HCT116 (cell line): ENCODE measurements around the gene GNPDA1. TPM values are rescaled to one million over a fixed set of nuclear protein-coding genes. Genes with fewer than 3 reads are reported as not detected.
"Not testable (repeated sequence)": the region's sequence is repeated elsewhere in the genome, so short reads cannot be mapped to it uniquely, and the experiment has no call there.

Experiments
- ATAC-seq: fragments of 200-7000 bp; cut with Tn5 transposase; 2 replicates; pipeline ENCODE4 v1.9.1; 2020; ENCODE audit warnings: mild to moderate bottlenecking, moderate library complexity
- BruUV-seq: library from RNA; stranded (reverse); fragments of 400-500 nt; replicated peaks from 2 replicates; lab custom pipeline; 2021; lab: Mats Ljungman, UMichigan
- CTCF ChIA-PET: fragments of 300-600 bp; sonication (Branson Sonifier 250); formaldehyde crosslinking; loops from one replicate; lab custom pipeline; 2021; ENCODE audit warnings: antibody characterized with exemption; lab: Charles Lee
- POLR2A ChIA-PET: fragments of 300-600, 350-600 bp; sonication (Branson Sonifier 250); formaldehyde crosslinking; loops from one replicate; lab custom pipeline; 2021; ENCODE audit warnings: antibody characterized with exemption; lab: Charles Lee
- RAD21 ChIA-PET, 2 experiments: fragments of 300-600 bp; sonication (Branson Sonifier 250); formaldehyde crosslinking; loops; one replicate each; lab custom pipeline; 2023; ENCODE audit warnings: low total read pairs in 2 of 2; ENCODE audit not compliant: uncharacterized antibody in 2 of 2, unreplicated experiment in 2 of 2, low non-redundant PET in 1 of 2; lab: Charles Lee
- DNase-seq: peaks from one replicate; pipeline ENCODE4 v3.0.0-alpha.2; 2010; ENCODE audit warnings: low read depth, low spot score
- H2AFZ ChIP-seq: fragments of 200-600 bp; shearing (Covaris generic), sonication (generic); 2 replicates; pipeline ENCODE4 v1.6.1; 2017; ENCODE audit warnings: low read depth, mixed run types, mixed read lengths, antibody characterized with exemption, low read length; ENCODE audit not compliant: poor library complexity, severe bottlenecking
- H3K27ac ChIP-seq: 2 replicates; pipeline ENCODE4 v1.5.1; 2012; ENCODE audit warnings: low read depth, low read length
- H3K27me3 ChIP-seq: fragments of 200-600 bp; sonication (generic); 2 replicates; pipeline ENCODE4 v1.6.1; 2016; ENCODE audit warnings: mixed run types, low read length, mixed read lengths; ENCODE audit not compliant: insufficient read depth
- H3K36me3 ChIP-seq, 2 experiments: fragments of 200-500 bp in 1 of 2; fragments of 200-600 bp in 1 of 2; sonication (Bioruptor generic) in 1 of 2; sonication (generic) in 1 of 2; 2 replicates each; pipeline versions ENCODE4 v1.5.1 to v1.6.1; 2014 to 2016; ENCODE audit warnings: low read length in 2 of 2, inconsistent platforms in 1 of 2, mixed read lengths in 1 of 2, mixed run types in 1 of 2; ENCODE audit not compliant: insufficient read depth in 2 of 2, control insufficient read depth in 1 of 2
- H3K4me1 ChIP-seq, 2 experiments: fragments of 200-600 bp in 1 of 2; sonication (generic) in 1 of 2; 2 replicates each; pipeline versions ENCODE4 v1.5.1 to v1.6.1; 2012 to 2017; ENCODE audit warnings: low read length in 2 of 2, inconsistent platforms in 1 of 2, mild to moderate bottlenecking in 1 of 2, mixed read lengths in 1 of 2, mixed run types in 1 of 2, moderate library complexity in 1 of 2; ENCODE audit not compliant: insufficient read depth in 2 of 2, control insufficient read depth in 1 of 2
- H3K4me2 ChIP-seq: fragments of 200-600 bp; sonication (generic); 2 replicates; pipeline ENCODE4 v1.6.1; 2017; ENCODE audit warnings: mixed run types, low read length, mixed read lengths
- H3K4me3 ChIP-seq, 2 experiments: fragments of 200-600 bp in 1 of 2; sonication (generic) in 1 of 2; replicated peaks in 1 of 2; 2 replicates each; pipeline ENCODE4 v1.5.1; 2011 to 2016; ENCODE audit warnings: low read length in 2 of 2, control low read depth in 1 of 2, low read depth in 1 of 2, mild to moderate bottlenecking in 1 of 2, mixed read lengths in 1 of 2, mixed run types in 1 of 2
- H3K79me2 ChIP-seq: fragments of 200-600 bp; sonication (generic); 2 replicates; pipeline ENCODE4 v1.6.1; 2017; ENCODE audit warnings: mild to moderate bottlenecking, mixed run types, low read length, moderate library complexity, mixed read lengths; ENCODE audit not compliant: insufficient read depth
- H3K9ac ChIP-seq: fragments of 200-600 bp; sonication (generic); 2 replicates; pipeline ENCODE4 v1.6.1; 2016; ENCODE audit warnings: low read length, mixed read lengths
- H3K9me2 ChIP-seq: fragments of 200-600 bp; sonication (generic), shearing (Covaris generic); 2 replicates; pipeline ENCODE4 v1.6.1; 2017; ENCODE audit warnings: mixed run types, mild to moderate bottlenecking, moderate library complexity; ENCODE audit not compliant: insufficient read depth
- H3K9me3 ChIP-seq, 2 experiments: fragments of 200-500 bp in 1 of 2; fragments of 200-600 bp in 1 of 2; sonication (Bioruptor generic) in 1 of 2; sonication (generic) in 1 of 2; 2 replicates each; pipeline ENCODE4 v1.6.1; 2014 to 2017; ENCODE audit warnings: low read length in 2 of 2, mixed read lengths in 2 of 2, inconsistent platforms in 1 of 2, low read depth in 1 of 2, mild to moderate bottlenecking in 1 of 2, mixed run types in 1 of 2, moderate library complexity in 1 of 2; ENCODE audit not compliant: control insufficient read depth in 1 of 2, insufficient read depth in 1 of 2
- H4K20me1 ChIP-seq: fragments of 200-600 bp; sonication (generic), shearing (Covaris generic); 2 replicates; pipeline ENCODE4 v1.6.1; 2017; ENCODE audit warnings: mixed run types, mild to moderate bottlenecking, moderate library complexity; ENCODE audit not compliant: insufficient read depth
- ATF3 ChIP-seq: IDR thresholded peaks from 2 replicates; pipeline ENCODE4 v1.6.1; 2012
- CBX3 ChIP-seq: IDR thresholded peaks from 2 replicates; pipeline ENCODE4 v1.6.1; 2012; ENCODE audit warnings: low read depth
- CEBPB ChIP-seq: IDR thresholded peaks from 2 replicates; pipeline ENCODE4 v1.6.1; 2012; ENCODE audit warnings: low read depth
- ELF1 ChIP-seq: IDR thresholded peaks from 2 replicates; pipeline ENCODE4 v1.6.1; 2012; ENCODE audit warnings: low read depth, borderline replicate concordance
- EZH2 ChIP-seq: fragments of 200-600 bp; sonication (generic); IDR thresholded peaks from 2 replicates; pipeline ENCODE4 v1.6.1; 2017; ENCODE audit warnings: antibody characterized with exemption, mixed run types
- EZH2phosphoT487 ChIP-seq: fragments of 200-600 bp; IDR thresholded peaks from 2 replicates; pipeline ENCODE4 v1.6.1; 2018; ENCODE audit warnings: antibody characterized with exemption, borderline replicate concordance
- FOSL1 ChIP-seq: IDR thresholded peaks from 2 replicates; pipeline ENCODE4 v1.6.1; 2012; ENCODE audit warnings: low read depth
- JUND ChIP-seq: IDR thresholded peaks from 2 replicates; pipeline ENCODE4 v1.6.1; 2012
- POLR2AphosphoS5 ChIP-seq: IDR thresholded peaks from 2 replicates; pipeline ENCODE4 v1.6.1; 2011; ENCODE audit warnings: mild to moderate bottlenecking, low read depth, low read length, moderate library complexity
- RAD21 ChIP-seq: IDR thresholded peaks from 2 replicates; pipeline ENCODE4 v1.6.1; 2012; ENCODE audit warnings: low read depth, mild to moderate bottlenecking
- SIN3A ChIP-seq: IDR thresholded peaks from 2 replicates; pipeline ENCODE4 v1.6.1; 2012; ENCODE audit warnings: low read depth
- SP1 ChIP-seq: IDR thresholded peaks from 2 replicates; pipeline ENCODE4 v1.6.1; 2012; ENCODE audit warnings: low read depth
- TCF7L2 ChIP-seq: IDR thresholded peaks from 2 replicates; pipeline ENCODE4 v1.7.0; 2011; ENCODE audit warnings: borderline replicate concordance, inconsistent platforms; ENCODE audit not compliant: insufficient read depth, insufficient read length; ENCODE audit errors: extremely low read depth
- intact Hi-C: fragments of 100-400 bp; cut with micrococcal nuclease; formaldehyde crosslinking; loops from 2 replicates; pipeline ENCODE4 v1.10.0; 2022
- total RNA-seq: library from RNA; stranded (reverse); gene quantifications from one replicate; pipeline ENCODE4 v1.2.1, GENCODE V29; 2021; ENCODE audit not compliant: unreplicated experiment

GNPDA1 gene
- total RNA-seq, 1 experiment from 2014 or later, result 45.6 TPM

- TF ChIP-seq ELF1 (no peak), ATF3 (no peak), TCF7L2 (no peak), SIN3A (no peak)
- CTCF ChIA-PET, result no interaction called here
- no TSS peak for BruUV-seq
- Histone ChIP-seq H2AFZ (no peak overlapping the region), H3K9me3 (no peaks in the 10 kb centered on the region), H3K27ac (no peak overlapping the region), H3K27me3 (no peaks in the 10 kb centered on the region), H3K36me3 (no peaks in the 10 kb centered on the region), H3K79me2 (no peaks in the 10 kb centered on the region), H3K4me3 (no peak overlapping the region), H4K20me1 (no peaks in the 10 kb centered on the region), H3K4me1 (peaks cover 24 to 47% of the 10 kb centered on the region in 2 experiments), H3K4me2 (no peak overlapping the region), H3K9ac (no peak overlapping the region), H3K9me2 (no peaks in the 10 kb centered on the region)
- no peak for ATAC-seq
- DNase-seq, result no peak
- intact Hi-C loops, result no loop called here
- RAD21 ChIA-PET, result no interaction called here
- POLR2A ChIA-PET, result interaction anchor here (0.7 kb wide), 1 partner anchor 42 kb away, joined by 4 read pairs; no protein-coding TSS in a partner anchor
These were observed 42.5 kb upstream of the GNPDA1 start for GRCh38 chr5:142055301-142055700.

- Histone ChIP-seq H3K9ac (no peak overlapping the region), H3K27ac (no peak overlapping the region), H3K27me3 (no peaks in the 10 kb centered on the region), H3K79me2 (no peaks in the 10 kb centered on the region), H3K4me1 (peaks cover 20 to 34% of the 10 kb centered on the region in 2 experiments), H3K9me3 (no peaks in the 10 kb centered on the region), H3K9me2 (no peaks in the 10 kb centered on the region), H2AFZ (peak overlapping the region; percentile 84), H3K36me3 (no peaks in the 10 kb centered on the region), H4K20me1 (no peaks in the 10 kb centered on the region), H3K4me3 (no peak overlapping the region), H3K4me2 (peak overlapping the region; percentile 41)
- no TSS peak for BruUV-seq
- TF ChIP-seq EZH2phosphoT487 (no peak), ELF1 (no peak), JUND (peak; percentile 32; the same call in 1 of the 2 replicates), CBX3 (peak; percentile 57), CEBPB (peak; percentile 47; the same call in 1 of the 2 replicates), FOSL1 (peak; percentile 60), POLR2AphosphoS5 (no peak), RAD21 (no peak), SP1 (0 out of 2 replicates have a peak, but pooled peaks have one; percentile 34), EZH2 (no peak)
- POLR2A ChIA-PET, result interaction anchor here (0.6 kb wide), 1 partner anchor 20 kb away, joined by 5 read pairs; no protein-coding TSS in a partner anchor
- intact Hi-C loops, result no loop called here
- RAD21 ChIA-PET, result no interaction called here
- ATAC-seq (peak; percentile 63), DNase-seq (peak; percentile 27)
- CTCF ChIA-PET, result interaction anchor here (1.1 kb wide), 1 partner anchor 42 kb away, joined by 4 read pairs; no protein-coding TSS in a partner anchor
These were observed 40.8 kb upstream of the GNPDA1 start for GRCh38 chr5:142053426-142054151.

GRCh38 chr5:142052026-142052425 lies 39.2 kb upstream of the GNPDA1 start:
- POLR2A ChIA-PET, BruUV-seq, intact Hi-C loops: not testable (repeated sequence)

More at GRCh38 chr5:142052026-142052425, 39.2 kb upstream of the GNPDA1 start:
- DNase-seq, H3K27ac ChIP-seq, CTCF ChIA-PET, H3K79me2 ChIP-seq, H3K9ac ChIP-seq, ATAC-seq, H3K4me3 ChIP-seq, H4K20me1 ChIP-seq, H3K9me2 ChIP-seq, H3K4me2 ChIP-seq, H3K27me3 ChIP-seq, RAD21 ChIA-PET, H3K36me3 ChIP-seq, H3K9me3 ChIP-seq, H2AFZ ChIP-seq: not testable (repeated sequence)
- H3K4me1 ChIP-seq, result peaks cover 10 to 18% of the 10 kb centered on the region in 2 experiments; a peak in 3 of 4 replicates
